ENCODE data around the gene LRMDA. TPM values are rescaled to one million over a fixed set of nuclear protein-coding genes. Genes with fewer than 3 reads are reported as not detected.

Gene LRMDA
- total RNA-seq, 1 experiment from 2014 or later: not detected

DNA sequence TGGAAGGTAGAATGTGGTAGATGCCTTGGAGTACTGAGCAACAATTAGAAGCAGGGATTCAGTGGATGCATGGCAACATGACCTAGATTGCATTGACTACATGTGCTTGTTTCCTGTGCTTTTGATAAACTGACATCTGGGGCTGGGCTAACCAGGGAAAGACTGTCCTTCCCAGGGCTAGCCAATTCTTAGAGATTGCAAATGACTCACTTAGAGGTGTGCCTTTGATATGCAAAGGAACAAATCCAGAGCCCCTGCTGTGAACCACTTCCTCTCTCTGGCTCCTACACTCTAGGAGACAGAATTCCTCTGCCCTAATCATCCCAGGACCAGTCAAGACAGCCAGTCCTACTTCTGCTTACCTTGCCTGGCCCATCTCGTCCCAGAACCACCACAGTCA is 651.5 kb downstream of the LRMDA start:
- no peak overlapping the region for H3K4me2 ChIP-seq (ENCODE audit: low read depth, low read length, poor library complexity, severe bottlenecking)

DNA sequence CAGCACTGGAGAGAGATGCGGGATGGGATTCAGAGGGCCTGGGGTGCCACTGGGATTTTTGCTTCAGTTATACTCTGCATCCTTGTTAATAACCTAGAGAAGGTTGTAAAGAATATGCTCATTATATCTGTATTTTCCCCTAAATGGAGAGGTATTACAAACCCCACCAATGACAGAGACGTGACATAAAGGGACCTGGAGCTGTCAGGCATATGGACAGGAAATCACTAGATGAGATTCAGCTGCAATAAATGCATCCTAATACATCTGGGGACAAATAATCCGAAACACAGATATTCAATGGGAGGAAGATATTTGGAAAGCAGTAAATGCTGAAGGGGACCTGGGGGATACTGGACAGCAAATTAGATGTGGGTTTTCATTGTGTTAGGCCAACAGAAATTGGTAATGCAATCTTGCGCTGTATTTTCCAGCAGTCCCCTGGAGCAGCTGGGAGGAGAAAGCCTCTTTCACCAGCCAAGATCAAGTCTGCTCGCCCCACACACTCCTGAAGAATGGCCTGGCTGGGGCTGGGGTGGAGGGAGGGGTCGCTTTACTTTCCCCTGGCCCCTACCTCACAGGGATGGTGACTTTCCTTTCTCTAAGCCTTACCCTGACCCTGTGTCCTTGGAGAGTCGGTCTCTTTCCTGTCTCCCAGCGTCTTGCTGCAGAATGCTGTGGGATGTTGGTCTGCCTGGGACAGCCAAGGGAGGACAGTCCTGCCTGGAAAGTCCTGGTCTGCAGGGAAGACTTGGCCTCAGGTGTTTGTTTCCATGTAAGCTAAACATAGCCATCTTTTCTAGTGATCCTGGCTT is 653.8 kb downstream of the LRMDA start:
- Histone ChIP-seq H3K9me3 (ENCODE audit: low read length) (no peaks in the 10 kb centered on the region), H3K9me2 (replicated peaks; ENCODE audit: insufficient read depth, low read length) (no peaks in the 10 kb centered on the region), H3K27me3 (ENCODE audit: low read length) (no peaks in the 10 kb centered on the region), H3K79me2 (ENCODE audit: low read length) (no peaks in the 10 kb centered on the region), H4K20me1 (ENCODE audit: insufficient read depth, low read depth, low read length) (no peaks in the 10 kb centered on the region), H2AFZ (ENCODE audit: low read length) (no peak overlapping the region), H3K4me2 (ENCODE audit: low read depth, low read length, poor library complexity, severe bottlenecking) (no peak overlapping the region), H3K9ac (ENCODE audit: low read length) (no peak overlapping the region), H3K4me3 (ENCODE audit: low read length) (no peak overlapping the region), H3K36me3 (ENCODE audit: insufficient read depth, low read length) (no peaks in the 10 kb centered on the region), H3K4me1 (ENCODE audit: low read length) (no peaks in the 10 kb centered on the region), H3K27ac (ENCODE audit: low read length) (no peak overlapping the region)
- DNase-seq: no peak

More for the DNA sequence above, 651.5 kb downstream of the LRMDA start:
- Histone ChIP-seq H3K4me3 (ENCODE audit: low read length) (no peak overlapping the region), H3K27me3 (ENCODE audit: low read length) (no peaks in the 10 kb centered on the region), H3K79me2 (ENCODE audit: low read length) (no peaks in the 10 kb centered on the region), H3K36me3 (ENCODE audit: insufficient read depth, low read length) (no peaks in the 10 kb centered on the region), H3K9me3 (ENCODE audit: low read length) (no peaks in the 10 kb centered on the region), H3K9me2 (replicated peaks; ENCODE audit: insufficient read depth, low read length) (no peaks in the 10 kb centered on the region), H2AFZ (ENCODE audit: low read length) (no peak overlapping the region), H3K9ac (ENCODE audit: low read length) (no peak overlapping the region), H3K27ac (ENCODE audit: low read length) (no peak overlapping the region), H4K20me1 (ENCODE audit: insufficient read depth, low read depth, low read length) (no peaks in the 10 kb centered on the region), H3K4me1 (ENCODE audit: low read length) (no peaks in the 10 kb centered on the region)
- no peak for DNase-seq

DNA sequence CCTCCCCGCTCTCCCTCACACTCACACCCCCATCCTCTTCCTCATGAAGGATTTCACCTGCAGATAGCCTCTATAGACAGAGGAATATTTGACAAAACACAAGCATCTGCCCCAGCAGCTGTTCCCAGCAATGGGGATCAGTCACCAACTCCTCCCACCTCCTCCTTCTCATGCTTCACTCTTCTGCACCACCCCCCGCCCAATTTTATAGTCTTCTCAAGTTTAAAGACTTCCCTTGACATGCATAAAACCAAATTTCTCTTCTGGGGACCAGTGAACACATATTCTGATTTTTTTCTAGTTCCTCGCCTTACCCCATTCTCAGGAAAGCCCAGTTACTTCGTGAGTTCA is 654.4 kb downstream of the LRMDA start:
- no peaks in the 10 kb centered on the region for H3K4me1 ChIP-seq (ENCODE audit: low read length)
- no peaks in the 10 kb centered on the region for H3K79me2 ChIP-seq (ENCODE audit: low read length)
- H3K27ac ChIP-seq (ENCODE audit: low read length): no peak overlapping the region
- H3K27me3 ChIP-seq (ENCODE audit: low read length): no peaks in the 10 kb centered on the region
- H3K4me3 ChIP-seq (ENCODE audit: low read length): no peak overlapping the region
- DNase-seq: no peak
- H3K9me3 ChIP-seq (ENCODE audit: low read length): no peaks in the 10 kb centered on the region
- H4K20me1 ChIP-seq (ENCODE audit: insufficient read depth, low read depth, low read length): no peaks in the 10 kb centered on the region
- H3K9ac ChIP-seq (ENCODE audit: low read length): no peak overlapping the region
- H2AFZ ChIP-seq (ENCODE audit: low read length): no peak overlapping the region
- no peak overlapping the region for H3K4me2 ChIP-seq (ENCODE audit: low read depth, low read length, poor library complexity, severe bottlenecking)
- H3K9me2 ChIP-seq (replicated peaks; ENCODE audit: insufficient read depth, low read length): no peaks in the 10 kb centered on the region
- no peaks in the 10 kb centered on the region for H3K36me3 ChIP-seq (ENCODE audit: insufficient read depth, low read length)

DNA sequence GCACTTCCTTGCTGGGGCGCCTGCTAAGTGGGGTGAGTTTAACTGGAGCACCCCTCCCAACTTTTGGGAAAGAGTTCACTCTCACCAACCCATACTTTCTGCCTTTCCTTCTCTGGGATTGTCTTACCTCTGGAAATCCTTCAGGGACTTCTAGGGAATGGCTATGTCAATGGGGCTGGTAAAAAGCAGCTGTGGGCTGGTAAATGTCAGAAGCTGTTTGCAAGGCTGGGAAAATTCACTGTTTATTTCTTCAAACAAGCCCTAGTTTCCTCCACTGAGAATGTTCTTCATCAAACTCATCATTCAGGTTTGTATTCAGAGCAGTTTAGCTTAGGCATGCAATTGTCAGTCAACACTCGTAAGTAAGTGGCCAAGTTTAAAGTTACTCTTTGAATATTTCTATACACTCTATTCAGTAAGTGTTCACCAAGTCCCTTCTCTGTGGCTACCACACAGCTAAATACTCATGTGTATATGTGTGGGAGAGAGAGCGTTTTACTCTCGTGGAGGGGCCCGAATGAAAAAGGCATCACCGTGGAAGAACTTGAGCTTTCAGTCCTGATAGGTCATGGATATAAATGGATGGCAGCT is 654.8 kb downstream of the LRMDA start:
- no peaks in the 10 kb centered on the region for H3K27me3 ChIP-seq (ENCODE audit: low read length)
- H3K9ac ChIP-seq (ENCODE audit: low read length): no peak overlapping the region
- H3K9me2 ChIP-seq (replicated peaks; ENCODE audit: insufficient read depth, low read length): no peaks in the 10 kb centered on the region
- no peak overlapping the region for H3K4me2 ChIP-seq (ENCODE audit: low read depth, low read length, poor library complexity, severe bottlenecking)
- H4K20me1 ChIP-seq (ENCODE audit: insufficient read depth, low read depth, low read length): no peaks in the 10 kb centered on the region
- no peak overlapping the region for H3K27ac ChIP-seq (ENCODE audit: low read length)
- no peak overlapping the region for H3K4me3 ChIP-seq (ENCODE audit: low read length)
- no peak overlapping the region for H2AFZ ChIP-seq (ENCODE audit: low read length)
- H3K9me3 ChIP-seq (ENCODE audit: low read length): no peaks in the 10 kb centered on the region
- no peak for DNase-seq
- no peaks in the 10 kb centered on the region for H3K4me1 ChIP-seq (ENCODE audit: low read length)
- H3K79me2 ChIP-seq (ENCODE audit: low read length): no peaks in the 10 kb centered on the region
- no peaks in the 10 kb centered on the region for H3K36me3 ChIP-seq (ENCODE audit: insufficient read depth, low read length)

DNA sequence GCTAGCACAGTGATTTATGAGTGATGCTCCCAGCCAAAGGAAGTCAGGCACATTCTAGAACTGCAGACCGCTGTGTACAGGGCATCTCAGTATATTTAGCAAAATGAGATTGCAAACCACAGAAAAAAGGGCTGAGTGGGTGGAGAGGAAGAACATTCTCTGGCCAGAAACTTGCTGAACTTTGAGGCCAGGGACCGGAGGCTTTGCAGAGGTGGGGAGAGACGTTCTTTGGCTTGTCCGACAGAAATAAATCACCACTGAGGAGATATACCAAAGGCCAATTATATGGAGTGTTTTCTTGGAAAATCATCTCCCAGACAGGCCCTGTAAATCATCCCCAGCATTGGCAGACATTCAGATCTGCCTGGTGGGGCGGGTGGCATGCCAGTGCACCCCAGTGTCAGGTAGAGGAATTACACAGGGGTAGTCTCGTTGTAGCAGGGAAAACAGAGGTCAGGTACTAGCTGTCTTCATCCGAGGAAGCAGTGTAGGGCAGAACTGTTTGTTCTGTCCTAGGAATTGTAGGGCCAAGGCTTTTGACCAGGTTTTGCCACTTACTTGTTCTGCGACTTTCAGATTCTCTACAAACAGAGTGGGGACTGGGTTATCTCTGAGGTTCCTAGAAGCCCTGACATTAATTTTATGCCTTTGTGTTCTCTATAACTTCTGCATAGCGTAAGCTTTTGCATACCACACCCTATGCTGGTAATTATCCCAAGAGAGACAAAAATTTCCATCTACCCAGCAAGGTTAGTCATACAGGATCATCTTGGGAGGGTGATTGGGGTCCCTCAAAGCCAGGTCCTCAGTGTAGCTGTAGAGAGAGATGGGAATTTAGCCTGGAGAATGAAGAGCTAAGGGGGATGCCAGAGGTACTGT is 655.6 kb downstream of the LRMDA start:
- H3K79me2 ChIP-seq (ENCODE audit: low read length): no peaks in the 10 kb centered on the region
- H3K9me2 ChIP-seq (replicated peaks; ENCODE audit: insufficient read depth, low read length): no peaks in the 10 kb centered on the region
- no peak overlapping the region for H3K4me3 ChIP-seq (ENCODE audit: low read length)
- H3K36me3 ChIP-seq (ENCODE audit: insufficient read depth, low read length): no peaks in the 10 kb centered on the region
- no peak overlapping the region for H3K27ac ChIP-seq (ENCODE audit: low read length)
- no peaks in the 10 kb centered on the region for H4K20me1 ChIP-seq (ENCODE audit: insufficient read depth, low read depth, low read length)
- H3K4me1 ChIP-seq (ENCODE audit: low read length): no peaks in the 10 kb centered on the region
- no peak overlapping the region for H2AFZ ChIP-seq (ENCODE audit: low read length)
- H3K9me3 ChIP-seq (ENCODE audit: low read length): no peaks in the 10 kb centered on the region
- DNase-seq: peak; percentile 62
- no peak overlapping the region for H3K4me2 ChIP-seq (ENCODE audit: low read depth, low read length, poor library complexity, severe bottlenecking)
- H3K27me3 ChIP-seq (ENCODE audit: low read length): no peaks in the 10 kb centered on the region
- H3K9ac ChIP-seq (ENCODE audit: low read length): no peak overlapping the region

DNA sequence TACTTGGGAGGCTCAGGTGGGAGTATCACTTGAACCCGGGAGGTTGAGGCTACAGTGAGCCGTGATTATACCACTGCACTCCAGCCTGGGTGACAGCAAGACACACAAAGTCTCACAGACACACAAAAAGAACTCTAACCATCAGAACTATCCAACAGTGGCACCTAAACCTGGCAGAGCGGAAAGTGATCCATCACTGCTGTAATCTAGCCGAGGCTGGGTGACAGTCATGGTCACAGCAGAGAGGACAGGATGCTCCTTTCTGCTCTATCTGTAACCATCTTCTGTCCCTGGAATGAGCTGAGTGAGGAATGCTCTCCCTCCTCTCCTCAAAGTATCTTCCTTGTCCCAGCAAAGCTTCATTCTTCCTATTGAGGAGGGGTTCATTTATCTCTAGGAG is 656.6 kb downstream of the LRMDA start:
- Histone ChIP-seq H3K27me3 (ENCODE audit: low read length) (no peaks in the 10 kb centered on the region), H3K9me3 (ENCODE audit: low read length) (no peaks in the 10 kb centered on the region), H3K4me2 (ENCODE audit: low read depth, low read length, poor library complexity, severe bottlenecking) (no peak overlapping the region), H3K79me2 (ENCODE audit: low read length) (no peaks in the 10 kb centered on the region), H3K9me2 (replicated peaks; ENCODE audit: insufficient read depth, low read length) (no peaks in the 10 kb centered on the region), H3K9ac (ENCODE audit: low read length) (no peak overlapping the region), H3K36me3 (ENCODE audit: insufficient read depth, low read length) (no peaks in the 10 kb centered on the region), H3K4me3 (ENCODE audit: low read length) (no peak overlapping the region), H2AFZ (ENCODE audit: low read length) (no peak overlapping the region), H3K27ac (ENCODE audit: low read length) (no peak overlapping the region), H4K20me1 (ENCODE audit: insufficient read depth, low read depth, low read length) (no peaks in the 10 kb centered on the region), H3K4me1 (ENCODE audit: low read length) (no peaks in the 10 kb centered on the region)
- no peak for DNase-seq

DNA sequence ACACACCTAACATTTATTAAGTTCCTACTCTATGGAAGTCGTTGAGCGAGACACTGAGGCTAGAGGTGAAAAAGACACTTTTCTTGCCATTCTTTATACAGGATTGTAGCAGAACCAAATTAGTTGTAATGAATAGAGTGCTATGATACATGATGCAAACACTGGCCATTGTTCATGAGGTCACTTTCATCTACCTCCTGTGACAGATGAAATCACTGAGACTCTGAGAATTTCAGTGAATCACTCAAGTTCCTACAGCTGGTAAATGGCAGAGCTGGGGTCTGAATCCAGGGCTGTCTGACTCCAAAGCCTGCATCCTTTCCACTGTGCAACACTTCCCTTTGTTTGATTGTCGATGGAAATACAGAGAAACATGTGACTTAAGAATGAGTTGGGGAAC is 657.6 kb downstream of the LRMDA start:
- Histone ChIP-seq H3K4me2 (ENCODE audit: low read depth, low read length, poor library complexity, severe bottlenecking) (no peak overlapping the region), H3K9me3 (ENCODE audit: low read length) (no peaks in the 10 kb centered on the region), H2AFZ (ENCODE audit: low read length) (no peak overlapping the region), H3K4me1 (ENCODE audit: low read length) (no peaks in the 10 kb centered on the region), H3K79me2 (ENCODE audit: low read length) (no peaks in the 10 kb centered on the region), H3K27me3 (ENCODE audit: low read length) (0 out of 2 replicates have a peak, but pooled peaks cover 3% of the 10 kb centered on the region), H3K9me2 (replicated peaks; ENCODE audit: insufficient read depth, low read length) (no peaks in the 10 kb centered on the region), H3K9ac (ENCODE audit: low read length) (no peak overlapping the region), H3K36me3 (ENCODE audit: insufficient read depth, low read length) (no peaks in the 10 kb centered on the region), H4K20me1 (ENCODE audit: insufficient read depth, low read depth, low read length) (no peaks in the 10 kb centered on the region), H3K27ac (ENCODE audit: low read length) (no peak overlapping the region), H3K4me3 (ENCODE audit: low read length) (no peak overlapping the region)
- DNase-seq: no peak

DNA sequence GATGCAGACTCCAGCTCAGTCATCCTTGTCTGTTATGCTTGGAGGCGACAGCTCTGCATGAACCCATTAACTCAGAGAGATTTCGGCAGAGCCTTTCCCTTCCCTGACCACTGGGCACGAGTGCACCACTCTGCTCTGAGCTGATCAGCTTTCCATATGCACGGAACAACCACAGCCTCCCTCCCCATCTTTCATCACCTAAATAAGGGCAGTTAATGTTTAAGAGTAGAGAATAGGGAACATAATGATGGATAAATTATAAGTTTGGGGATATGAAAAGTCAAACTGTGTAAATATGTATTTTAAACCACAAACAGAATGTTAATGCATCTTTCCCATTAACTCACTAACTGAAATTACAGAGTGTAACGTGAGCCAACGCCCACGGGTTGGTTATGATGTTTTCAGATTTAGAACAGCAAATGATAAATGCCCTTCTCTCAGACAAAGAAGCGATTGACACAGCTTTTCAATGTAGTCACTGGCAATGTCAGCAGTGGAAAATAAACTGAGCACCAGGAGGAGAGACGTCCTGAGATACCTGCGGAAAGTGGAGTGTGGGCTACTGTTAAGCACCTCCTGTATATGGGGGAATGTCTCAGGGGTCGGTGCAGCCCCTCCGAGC is 658.2 kb downstream of the LRMDA start:
- H3K27ac ChIP-seq (ENCODE audit: low read length): no peak overlapping the region
- H3K27me3 ChIP-seq (ENCODE audit: low read length): 0 out of 2 replicates have a peak, but pooled peaks cover 3% of the 10 kb centered on the region
- no peaks in the 10 kb centered on the region for H3K79me2 ChIP-seq (ENCODE audit: low read length)
- no peak overlapping the region for H3K9ac ChIP-seq (ENCODE audit: low read length)
- H3K36me3 ChIP-seq (ENCODE audit: insufficient read depth, low read length): no peaks in the 10 kb centered on the region
- no peaks in the 10 kb centered on the region for H3K9me3 ChIP-seq (ENCODE audit: low read length)
- no peak overlapping the region for H3K4me3 ChIP-seq (ENCODE audit: low read length)
- H3K4me2 ChIP-seq (ENCODE audit: low read depth, low read length, poor library complexity, severe bottlenecking): no peak overlapping the region
- no peaks in the 10 kb centered on the region for H3K4me1 ChIP-seq (ENCODE audit: low read length)
- DNase-seq: no peak
- no peaks in the 10 kb centered on the region for H4K20me1 ChIP-seq (ENCODE audit: insufficient read depth, low read depth, low read length)
- no peak overlapping the region for H2AFZ ChIP-seq (ENCODE audit: low read length)
- H3K9me2 ChIP-seq (replicated peaks; ENCODE audit: insufficient read depth, low read length): no peaks in the 10 kb centered on the region
